ENCODE results near the gene KCNQ5.

- TF ChIP-seq CTCF (IDR thresholded peaks at IDR 0.05), result no peak
- TF ChIP-seq POLR2A (IDR thresholded peaks at IDR 0.05), result no peak
These were observed 487.8 kb downstream of the KCNQ5 start for GRCh38 chr6:73109659-73110058.

All from vagina (tissue), 2 donors.